ENCODE results near the gene GPR21.

DNA sequence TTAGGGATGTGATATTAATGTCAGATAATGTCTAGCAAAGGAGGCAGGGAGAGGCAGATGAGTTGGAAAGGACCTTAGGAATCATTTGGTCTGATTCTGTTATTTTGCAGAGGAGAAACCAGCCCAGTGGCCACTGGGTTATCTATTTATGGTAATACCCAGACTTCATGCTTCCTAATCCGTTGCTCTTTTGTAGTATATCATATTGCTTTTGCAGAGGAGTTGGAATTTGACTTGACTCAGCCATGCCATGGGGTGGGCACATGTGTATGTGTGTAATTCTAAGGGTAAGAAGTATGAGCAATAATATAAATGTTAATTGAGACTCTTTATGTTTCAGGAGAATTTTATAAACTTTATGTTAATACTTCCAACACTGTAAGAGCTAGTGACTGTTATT, 7.3 kb downstream of the GPR21 start:
- TF ChIP-seq, protein P1, sequence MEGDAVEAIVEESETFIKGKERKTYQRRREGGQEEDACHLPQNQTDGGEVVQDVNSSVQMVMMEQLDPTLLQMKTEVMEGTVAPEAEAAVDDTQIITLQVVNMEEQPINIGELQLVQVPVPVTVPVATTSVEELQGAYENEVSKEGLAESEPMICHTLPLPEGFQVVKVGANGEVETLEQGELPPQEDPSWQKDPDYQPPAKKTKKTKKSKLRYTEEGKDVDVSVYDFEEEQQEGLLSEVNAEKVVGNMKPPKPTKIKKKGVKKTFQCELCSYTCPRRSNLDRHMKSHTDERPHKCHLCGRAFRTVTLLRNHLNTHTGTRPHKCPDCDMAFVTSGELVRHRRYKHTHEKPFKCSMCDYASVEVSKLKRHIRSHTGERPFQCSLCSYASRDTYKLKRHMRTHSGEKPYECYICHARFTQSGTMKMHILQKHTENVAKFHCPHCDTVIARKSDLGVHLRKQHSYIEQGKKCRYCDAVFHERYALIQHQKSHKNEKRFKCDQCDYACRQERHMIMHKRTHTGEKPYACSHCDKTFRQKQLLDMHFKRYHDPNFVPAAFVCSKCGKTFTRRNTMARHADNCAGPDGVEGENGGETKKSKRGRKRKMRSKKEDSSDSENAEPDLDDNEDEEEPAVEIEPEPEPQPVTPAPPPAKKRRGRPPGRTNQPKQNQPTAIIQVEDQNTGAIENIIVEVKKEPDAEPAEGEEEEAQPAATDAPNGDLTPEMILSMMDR (conservative IDR thresholded peaks at IDR 0.05 in 1 of 2, IDR thresholded peaks at IDR 0.05 in 1 of 2; ENCODE audit: low read depth in 1 of 2, low read length in 2 of 2): no peak
- TF ChIP-seq EZH2 (IDR thresholded peaks at IDR 0.05; ENCODE audit: low read length, missing control alignments): no peak

All from fibroblast of lung (primary cell).